IPS-NIHi11 (cell line): ENCODE results near the gene TCERG1L.
"Not testable (repeated sequence)": the region's sequence is repeated elsewhere in the genome, so short reads cannot be mapped to it uniquely, and the experiment has no call there.

Experiments used
- DNase-seq: peaks from one replicate; pipeline ENCODE4 v3.0.0; 2012; ENCODE audit warnings: mixed read lengths, low spot score

The TCERG1L gene

GRCh38 chr10:131248376-131249165, 63.0 kb downstream of the TCERG1L start:
- no peak for DNase-seq

- no peak for DNase-seq
Measured at GRCh38 chr10:131247873-131248272, 63.6 kb downstream of the TCERG1L start.

DNA sequence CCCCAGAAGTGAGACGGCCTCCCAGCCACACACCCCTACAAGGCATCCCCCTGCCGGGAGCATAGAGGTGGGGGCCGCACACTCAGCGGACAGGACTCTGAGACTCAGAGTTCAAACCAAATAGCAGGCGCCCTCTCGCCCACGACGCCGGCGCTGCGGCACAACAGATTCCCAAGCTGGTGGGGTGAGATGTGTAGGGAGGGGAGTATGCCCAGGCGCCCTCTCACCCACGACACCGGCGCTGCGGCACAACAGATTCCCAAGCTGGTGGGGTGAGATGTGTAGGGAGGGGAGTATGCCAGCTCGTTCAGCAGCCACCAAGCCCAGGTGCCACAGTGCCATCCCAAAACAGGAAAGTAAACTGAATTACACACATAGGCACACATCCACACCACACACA, 64.7 kb downstream of the TCERG1L start:
- no peak for DNase-seq

DNA sequence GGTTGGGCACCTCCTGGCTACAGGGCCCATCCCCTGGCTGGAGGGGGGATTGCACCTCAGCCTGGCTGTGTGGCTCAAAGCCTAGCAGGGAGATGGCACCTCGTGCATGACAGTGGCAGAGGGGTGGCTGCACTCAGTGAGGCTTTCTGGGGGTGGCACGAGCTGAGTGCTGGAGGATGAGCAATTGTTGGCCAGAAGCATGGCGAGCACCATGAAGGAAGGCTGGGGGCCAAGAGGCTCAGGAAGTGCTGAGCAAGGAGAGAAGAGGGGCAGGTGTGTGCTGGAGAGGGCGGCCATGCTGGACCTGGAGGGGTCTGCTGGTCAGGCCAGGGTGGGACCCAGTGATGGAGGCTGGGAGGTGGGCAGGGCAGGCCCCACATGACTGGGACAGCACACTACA, 65.4 kb downstream of the TCERG1L start:
- no peak for DNase-seq

- no peak for DNase-seq
Measured at GRCh38 chr10:131245475-131246059, 66.0 kb downstream of the TCERG1L start.

DNA sequence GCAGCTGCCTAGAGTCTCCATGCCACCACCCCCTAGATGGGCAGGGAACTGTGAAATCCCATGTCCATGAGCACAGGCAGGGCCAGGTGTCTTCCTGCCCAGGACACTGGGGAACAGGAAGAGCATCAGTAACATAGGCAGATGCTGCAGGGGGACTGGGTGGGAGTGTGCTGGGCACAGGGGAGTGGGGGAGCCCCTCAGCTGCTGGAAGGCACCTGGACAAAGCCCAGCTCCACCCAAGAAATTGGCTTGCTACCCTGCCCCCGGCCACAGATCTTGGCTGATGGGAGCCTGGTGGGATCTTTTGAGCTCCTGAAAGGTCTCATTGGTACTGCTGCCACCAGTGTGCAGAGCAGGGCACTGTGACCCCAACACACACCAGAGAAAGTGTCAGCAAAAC, 66.7 kb downstream of the TCERG1L start:
- DNase-seq: no peak

DNA sequence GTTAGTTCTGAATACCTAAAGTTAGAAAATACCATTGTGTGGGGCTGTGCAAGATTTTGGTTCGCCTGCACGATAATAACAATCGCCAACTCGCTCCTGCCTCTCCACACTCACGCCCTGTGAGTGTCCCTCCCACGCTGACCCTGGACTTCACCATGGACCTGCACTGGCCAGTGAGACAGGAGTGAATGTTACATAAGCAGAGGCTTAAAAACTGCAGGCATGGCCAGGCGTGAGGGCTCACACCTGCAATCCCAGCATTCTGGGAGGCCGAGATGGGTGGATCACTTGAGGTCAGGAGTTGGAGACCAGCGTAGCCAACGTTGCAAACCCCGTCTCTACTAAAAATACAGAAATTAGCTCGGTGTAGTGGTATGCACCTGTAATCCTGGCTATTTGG, 68.4 kb downstream of the TCERG1L start:
- no peak for DNase-seq

GRCh38 chr10:131242007-131242406, 69.5 kb downstream of the TCERG1L start:
- DNase-seq: peak; percentile 66

DNA sequence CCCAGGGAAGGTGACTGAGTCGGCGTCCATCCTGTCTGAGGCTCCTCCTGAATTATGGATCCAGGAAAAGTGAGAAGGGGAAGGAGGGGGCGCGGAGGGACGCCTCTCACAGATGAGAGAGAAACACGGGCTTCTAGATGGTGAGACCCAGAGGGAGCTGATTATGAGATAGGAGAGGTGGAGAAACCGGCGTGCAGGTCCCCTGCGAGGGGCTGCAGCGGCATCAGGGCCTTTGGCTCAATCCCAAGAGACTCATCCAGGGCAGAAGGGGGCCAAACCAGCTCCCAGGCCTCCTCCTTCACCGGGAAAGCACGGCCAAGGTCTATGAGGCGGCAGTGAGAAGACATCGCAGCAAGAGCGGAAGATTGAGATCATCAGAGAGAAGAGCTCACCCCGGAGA, 70.8 kb downstream of the TCERG1L start:
- no peak for DNase-seq

DNA sequence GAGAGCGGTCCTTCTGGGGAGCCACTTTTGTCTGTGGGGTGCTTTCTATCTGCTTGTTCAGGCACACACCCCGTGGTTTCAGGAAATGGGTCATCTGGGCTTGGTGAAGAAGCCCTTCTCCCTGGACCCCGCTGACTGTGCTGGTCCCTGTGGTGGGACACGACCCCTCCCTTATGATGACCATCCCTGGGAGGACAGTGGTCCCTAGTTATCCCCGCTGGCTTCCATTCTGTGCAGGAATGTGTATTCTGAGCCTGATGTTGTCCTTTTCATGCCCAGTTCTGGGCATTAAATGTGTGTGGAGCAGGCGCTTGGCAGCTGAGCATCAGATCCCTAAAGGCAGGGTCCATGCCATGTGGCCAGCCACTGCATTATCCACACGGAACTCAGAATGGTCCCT, 71.6 kb downstream of the TCERG1L start:
- DNase-seq: no peak

DNA sequence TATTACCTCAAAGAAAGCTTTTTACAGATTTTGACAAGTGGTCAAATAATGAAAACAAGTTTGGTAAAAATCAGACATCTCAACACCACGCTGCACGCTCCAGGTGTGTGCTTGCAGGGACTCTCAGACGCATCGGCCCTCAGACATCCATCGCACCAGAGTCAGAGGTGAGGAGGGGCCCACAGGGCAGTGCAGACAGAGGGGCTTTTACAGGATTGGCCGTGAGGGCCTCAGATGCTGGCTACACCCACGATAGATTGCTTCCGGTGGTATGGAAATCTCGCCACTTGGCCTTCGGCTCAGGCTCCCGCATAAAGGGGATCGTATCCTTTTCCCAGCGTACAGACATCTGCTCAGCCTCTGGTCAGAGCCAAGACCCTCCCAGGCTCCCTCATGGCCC, 72.1 kb downstream of the TCERG1L start:
- DNase-seq: no peak

- DNase-seq: no peak
Measured at GRCh38 chr10:131238669-131239280, 72.7 kb downstream of the TCERG1L start.

- no peak for DNase-seq
Measured at GRCh38 chr10:131237991-131238651, 73.4 kb downstream of the TCERG1L start.

GRCh38 chr10:131234606-131235005, 76.9 kb downstream of the TCERG1L start:
- DNase-seq: not testable (repeated sequence)

GRCh38 chr10:131233611-131234258, 77.8 kb downstream of the TCERG1L start:
- no peak for DNase-seq

GRCh38 chr10:131231965-131232541, 79.5 kb downstream of the TCERG1L start:
- no peak for DNase-seq

GRCh38 chr10:131231323-131231964, 80.1 kb downstream of the TCERG1L start:
- DNase-seq: no peak

DNA sequence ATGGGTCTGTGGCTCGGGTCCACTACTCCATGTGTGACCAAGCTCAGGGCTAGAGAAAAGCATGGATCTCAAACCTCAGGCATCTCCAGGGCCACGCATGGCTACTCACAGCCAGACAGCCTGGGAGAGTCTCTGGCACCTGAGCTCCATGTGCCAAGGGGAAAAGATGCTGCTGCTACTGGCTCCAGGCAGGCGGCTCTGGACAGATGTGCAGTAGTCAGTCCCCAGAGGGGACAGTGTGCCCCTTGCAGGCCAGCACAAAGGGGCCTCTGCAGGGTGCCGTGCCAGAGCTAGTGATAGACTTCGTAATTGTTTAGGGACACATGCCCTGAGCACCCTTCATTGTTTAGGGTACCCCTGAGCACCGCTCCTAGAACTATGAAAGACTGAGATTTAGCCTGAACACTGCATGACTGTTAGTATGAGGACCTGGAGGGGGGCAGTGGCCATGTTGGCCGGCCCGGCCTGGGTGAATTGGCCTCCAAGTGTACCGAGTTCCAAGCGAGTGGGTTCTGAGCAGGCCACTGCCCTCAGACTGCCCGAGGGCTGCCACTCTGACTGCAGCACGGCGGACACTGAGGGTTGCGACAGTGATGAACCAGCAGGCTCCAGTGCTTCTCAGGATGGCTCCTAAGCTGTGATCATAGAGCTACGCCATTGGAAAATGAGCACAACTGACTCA, 80.7 kb downstream of the TCERG1L start:
- no peak for DNase-seq

DNA sequence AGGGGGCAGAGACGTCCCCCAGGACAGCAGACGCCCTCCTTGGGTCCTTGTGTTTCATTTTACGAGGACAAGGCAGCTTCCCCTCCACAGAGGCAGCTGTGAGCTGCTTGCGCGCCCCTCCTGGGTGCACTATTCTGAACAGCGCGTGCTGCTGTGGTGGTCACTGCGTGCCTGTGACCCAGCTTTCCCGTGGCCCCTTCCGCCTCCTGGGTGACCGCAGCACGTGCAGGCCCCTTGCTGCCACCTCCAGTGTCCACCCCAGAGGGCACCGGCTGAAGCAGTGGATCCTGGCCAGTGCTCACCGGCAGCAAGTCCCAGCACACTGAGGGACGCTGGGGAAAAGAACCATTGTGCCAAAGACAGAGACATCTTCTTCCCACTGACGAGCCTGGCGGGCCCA, 81.4 kb downstream of the TCERG1L start:
- no peak for DNase-seq

- no peak for DNase-seq
Measured at GRCh38 chr10:131227163-131227740, 84.3 kb downstream of the TCERG1L start.
